VCaP (cell line): Measurements from ENCODE around the gene FAM83G.

Source experiments
- H3K27ac ChIP-seq: fragments of 450-650 bp; 2 replicates; pipeline ENCODE4 v1.5.1; 2017
- CTCF ChIP-seq: fragments of 450-650 bp; conservative IDR thresholded peaks from 2 replicates; pipeline ENCODE4 v1.5.1; 2017; ENCODE audit warnings: mild to moderate bottlenecking, moderate library complexity

FAM83G gene

GRCh38 chr17:18961634-18962493 lies 42.7 kb downstream of the FAM83G start:
- no peak for TF ChIP-seq CTCF
- no peak overlapping the region for H3K27ac ChIP-seq

- H3K27ac ChIP-seq = no peak overlapping the region
- peak; percentile 94 for TF ChIP-seq CTCF
Observed at GRCh38 chr17:18960803-18961511, 43.6 kb downstream of the FAM83G start.

- TF ChIP-seq CTCF = no peak
- no peak overlapping the region for H3K27ac ChIP-seq
Observed at GRCh38 chr17:18960241-18960665, 44.3 kb downstream of the FAM83G start.

GRCh38 chr17:18959845-18960240 lies 44.7 kb downstream of the FAM83G start:
- no peak for TF ChIP-seq CTCF
- no peak overlapping the region for H3K27ac ChIP-seq

GRCh38 chr17:18959071-18959844 lies 45.3 kb downstream of the FAM83G start:
- no peak for TF ChIP-seq CTCF
- H3K27ac ChIP-seq = no peak overlapping the region

- no peak overlapping the region for H3K27ac ChIP-seq
- TF ChIP-seq CTCF = no peak
Observed at GRCh38 chr17:18958611-18959010, 46.0 kb downstream of the FAM83G start.

GRCh38 chr17:18957831-18958230 lies 46.7 kb downstream of the FAM83G start:
- H3K27ac ChIP-seq = no peak overlapping the region
- TF ChIP-seq CTCF = no peak
